IMR-90 (cell line): ENCODE data around the gene PTPN7. TPM values are rescaled to one million over a fixed set of nuclear protein-coding genes. Genes with fewer than 3 reads are reported as not detected.

Source experiments
- ATAC-seq: fragments of 200-7000 bp; cut with Tn5 transposase; 2 replicates; pipeline ENCODE4 v1.9.1; 2020; ENCODE audit warnings: low read depth, mild to moderate bottlenecking, moderate library complexity
- BruUV-seq: library from RNA; stranded (reverse); fragments of 400-500 nt; replicated peaks from 2 replicates; lab custom pipeline; 2021; lab: Mats Ljungman, UMichigan
- CTCF ChIA-PET: fragments of 300-600 bp; formaldehyde crosslinking; extraction: SDS; loops from one replicate; lab custom pipeline; 2021; ENCODE audit warnings: antibody characterized with exemption; lab: Yijun Ruan, JAX
- POLR2A ChIA-PET: fragments of 300-600 bp; sonication (Branson Sonifier 250); formaldehyde crosslinking; loops from one replicate; lab custom pipeline; 2022; ENCODE audit warnings: antibody characterized with exemption; ENCODE audit not compliant: unreplicated experiment; lab: Charles Lee
- DNase-seq: peaks from one replicate; pipeline ENCODE4 v3.0.0; 2013
- H2AFZ ChIP-seq: replicated peaks from 2 replicates; pipeline ENCODE3; 2013; ENCODE audit warnings: low read length, mild to moderate bottlenecking; ENCODE audit not compliant: poor library complexity
- H2AK5ac ChIP-seq: 2 replicates; pipeline ENCODE4 v1.6.1; 2013; ENCODE audit warnings: low read depth, low read length, inconsistent platforms
- H2AK9ac ChIP-seq: replicated peaks from 2 replicates; pipeline ENCODE3; 2013; ENCODE audit warnings: mild to moderate bottlenecking, low read depth, low read length, moderate library complexity; ENCODE audit not compliant: poor library complexity
- H2BK120ac ChIP-seq: 2 replicates; pipeline ENCODE4 v1.6.1; 2013; ENCODE audit warnings: low read depth, low read length, inconsistent platforms
- H2BK15ac ChIP-seq: 3 replicates; pipeline ENCODE4 v1.6.1; 2013; ENCODE audit warnings: low read depth, low read length, inconsistent platforms
- H2BK20ac ChIP-seq: 2 replicates; pipeline ENCODE4 v1.6.1; 2013; ENCODE audit warnings: low read depth, mild to moderate bottlenecking, inconsistent platforms, low read length, moderate library complexity
- H2BK5ac ChIP-seq: 2 replicates; pipeline ENCODE4 v1.6.1; 2013; ENCODE audit warnings: mild to moderate bottlenecking, low read depth, low read length, inconsistent platforms; ENCODE audit not compliant: poor library complexity, severe bottlenecking
- H3K14ac ChIP-seq: replicated peaks from 2 replicates; pipeline ENCODE4 v1.6.1; 2013; ENCODE audit warnings: low read depth, low read length, inconsistent platforms
- H3K18ac ChIP-seq: 2 replicates; pipeline ENCODE4 v1.6.1; 2013; ENCODE audit warnings: low read depth, low read length, control low read depth
- H3K23ac ChIP-seq: 2 replicates; pipeline ENCODE4 v1.6.1; 2013; ENCODE audit warnings: low read depth, low read length, inconsistent platforms
- H3K27ac ChIP-seq: 2 replicates; pipeline ENCODE4 v1.5.1; 2013; ENCODE audit warnings: mild to moderate bottlenecking, control low read depth, low read length; ENCODE audit not compliant: insufficient read depth
- H3K27me3 ChIP-seq: 2 replicates; pipeline ENCODE4 v1.6.1; 2013; ENCODE audit warnings: low read length; ENCODE audit not compliant: control insufficient read depth, insufficient read depth
- H3K36me3 ChIP-seq: 2 replicates; pipeline ENCODE4 v1.6.1; 2013; ENCODE audit warnings: low read length, mixed read lengths; ENCODE audit not compliant: control insufficient read depth, insufficient read depth
- H3K4ac ChIP-seq: 2 replicates; pipeline ENCODE4 v1.6.1; 2013; ENCODE audit warnings: low read depth, low read length, inconsistent platforms
- H3K4me1 ChIP-seq: 2 replicates; pipeline ENCODE4 v1.6.1; 2013; ENCODE audit warnings: low read length, mixed read lengths; ENCODE audit not compliant: control insufficient read depth, insufficient read depth
- H3K4me2 ChIP-seq: 2 replicates; pipeline ENCODE4 v1.6.1; 2013; ENCODE audit warnings: low read depth, mild to moderate bottlenecking, control low read depth, low read length, moderate library complexity
- H3K4me3 ChIP-seq: 2 replicates; pipeline ENCODE4 v1.5.1; 2013; ENCODE audit warnings: low read depth, mild to moderate bottlenecking, control low read depth, low read length, moderate library complexity; ENCODE audit not compliant: insufficient read depth
- H3K56ac ChIP-seq: 2 replicates; pipeline ENCODE4 v1.6.1; 2013; ENCODE audit warnings: low read length, inconsistent platforms; ENCODE audit not compliant: insufficient read depth; ENCODE audit errors: extremely low read depth
- H3K79me1 ChIP-seq, 2 experiments: 2 replicates each; pipeline ENCODE4 v1.6.1; 2013; ENCODE audit warnings: low read length in 2 of 2, inconsistent platforms in 1 of 2, low read depth in 1 of 2
- H3K9ac ChIP-seq: 2 replicates; pipeline ENCODE4 v1.6.1; 2013; ENCODE audit warnings: low read depth, low read length, control low read depth
- H3K9me1 ChIP-seq: 2 replicates; pipeline ENCODE4 v1.6.1; 2013; ENCODE audit warnings: low read length, inconsistent platforms; ENCODE audit not compliant: insufficient read depth
- H3K9me3 ChIP-seq: 2 replicates; pipeline ENCODE4 v1.6.1; 2013; ENCODE audit warnings: low read length; ENCODE audit not compliant: control insufficient read depth, insufficient read depth
- H4K20me1 ChIP-seq: 2 replicates; pipeline ENCODE4 v1.6.1; 2013; ENCODE audit warnings: low read length, inconsistent platforms; ENCODE audit not compliant: insufficient read depth
- H4K5ac ChIP-seq: 2 replicates; pipeline ENCODE4 v1.6.1; 2013; ENCODE audit warnings: mild to moderate bottlenecking, low read depth, low read length, control low read depth
- H4K8ac ChIP-seq, 2 experiments: 2 replicates each; pipeline ENCODE4 v1.6.1; 2013; ENCODE audit warnings: low read depth in 2 of 2, low read length in 2 of 2, control low read depth in 1 of 2, inconsistent platforms in 1 of 2
- H4K91ac ChIP-seq: 2 replicates; pipeline ENCODE4 v1.6.1; 2013; ENCODE audit warnings: low read depth, low read length, inconsistent platforms; ENCODE audit not compliant: insufficient read depth
- CEBPB ChIP-seq: IDR thresholded peaks from 2 replicates; pipeline ENCODE4 v1.6.1; 2012; ENCODE audit warnings: low read depth, low read length, improper control_type of control experiment
- CHD1 ChIP-seq: IDR thresholded peaks from 2 replicates; pipeline ENCODE4 v1.6.1; 2012; ENCODE audit warnings: low read depth, low read length, improper control_type of control experiment
- CTCF ChIP-seq: conservative IDR thresholded peaks from 2 replicates; pipeline ENCODE4 v1.5.1; 2012; ENCODE audit warnings: mild to moderate bottlenecking, low read depth, low read length, improper control_type of control experiment
- ELK1 ChIP-seq: fragments of 150-350 bp; IDR thresholded peaks from 2 replicates; pipeline ENCODE4 v1.6.1; 2016; ENCODE audit warnings: low read depth, mild to moderate bottlenecking, low read length, moderate library complexity, borderline replicate concordance
- FOS ChIP-seq: fragments of 150-350 bp; IDR thresholded peaks from 2 replicates; pipeline ENCODE4 v1.6.1; 2016; ENCODE audit warnings: low read depth, low read length
- MAFK ChIP-seq: IDR thresholded peaks from 2 replicates; pipeline ENCODE4 v1.6.1; 2012; ENCODE audit warnings: low read depth, low read length, improper control_type of control experiment
- MAZ ChIP-seq: IDR thresholded peaks from 2 replicates; pipeline ENCODE4 v1.6.1; 2012; ENCODE audit warnings: low read depth, mild to moderate bottlenecking, low read length, improper control_type of control experiment, moderate library complexity, borderline replicate concordance
- MXI1 ChIP-seq: IDR thresholded peaks from 2 replicates; pipeline ENCODE4 v1.6.1; 2012; ENCODE audit warnings: low read depth, mild to moderate bottlenecking, low read length, moderate library complexity, borderline replicate concordance
- NFE2L2 ChIP-seq: fragments of 150-350 bp; IDR thresholded peaks from 2 replicates; pipeline ENCODE4 v1.6.1; 2016; ENCODE audit warnings: low read depth, mild to moderate bottlenecking, low read length
- POLR2A ChIP-seq: IDR thresholded peaks from 2 replicates; pipeline ENCODE4 v1.6.1; 2012; ENCODE audit warnings: mild to moderate bottlenecking, low read depth, low read length
- RAD21 ChIP-seq: IDR thresholded peaks from 2 replicates; pipeline ENCODE4 v1.6.1; 2012; ENCODE audit warnings: low read length, improper control_type of control experiment
- RCOR1 ChIP-seq: IDR thresholded peaks from 2 replicates; pipeline ENCODE4 v1.6.1; 2012; ENCODE audit warnings: mild to moderate bottlenecking, low read length, improper control_type of control experiment; ENCODE audit not compliant: insufficient replicate concordance
- RFX5 ChIP-seq: IDR thresholded peaks from 2 replicates; pipeline ENCODE4 v1.8.0; 2012; ENCODE audit warnings: low read depth, mild to moderate bottlenecking, low read length, moderate library complexity
- SMC3 ChIP-seq: fragments of 150-350 bp; IDR thresholded peaks from 2 replicates; pipeline ENCODE4 v1.6.1; 2016; ENCODE audit warnings: low read depth, mild to moderate bottlenecking, antibody characterized with exemption, low read length, moderate library complexity
- USF2 ChIP-seq: fragments of 150-350 bp; IDR thresholded peaks from 2 replicates; pipeline ENCODE4 v1.6.1; 2017; ENCODE audit warnings: mild to moderate bottlenecking, antibody characterized with exemption, low read length, low read depth
- WGBS, 2 experiments: methylation state at CpG; one replicate each; pipeline versions ENCODE4 v1.1.5 to v1.1.7; 2013; ENCODE audit warnings: missing lambda C conversion rate in 2 of 2; ENCODE audit not compliant: insufficient read length in 1 of 2; ENCODE audit errors: extremely low coverage in 2 of 2; 5-methylcytosine and 5-hydroxymethylcytosine counted together
- dilution Hi-C: fragments of 300-500 bp; cut with HindIII; formaldehyde crosslinking; loops from one replicate; pipeline ENCODE4 v1.14.3; 2018; ENCODE audit warnings: low sequenced_read_pairs; ENCODE audit not compliant: unreplicated experiment
- in situ Hi-C: fragments of 300-500 bp; cut with MboI; formaldehyde crosslinking; loops from 3 replicates; pipeline ENCODE4 v1.14.3; 2019; ENCODE audit warnings: low sequenced_read_pairs, inconsistent platforms, mixed read lengths
- intact Hi-C: fragments of 100-400 bp; cut with micrococcal nuclease; formaldehyde crosslinking; loops from 2 replicates; pipeline ENCODE4 v1.10.0; 2022
- polyA plus RNA-seq, 3 experiments: library from polyadenylated mRNA; depleted of rRNA; stranded (reverse); fragments of >200 nt; gene quantifications; 2 replicates each; pipeline ENCODE4 v1.2.3, GENCODE V29; 2012; ENCODE audit warnings: low replicate concordance in 1 of 3
- total RNA-seq: library from RNA; depleted of rRNA; stranded (reverse); fragments of >200 nt; gene quantifications from 2 replicates; pipeline ENCODE4 v1.2.3, GENCODE V29; 2012

The PTPN7 gene
- total and polyA plus RNA-seq, 2 of the 4 experiments (the other 2 are of a cell fraction): 0.05 TPM; not detected in 1

- no CpG with 5 or more reads among the region's 8 CpGs for WGBS, 2 experiments
- no peak overlapping the region for H3K9ac ChIP-seq
- no peak for ATAC-seq
- H3K56ac ChIP-seq: no peak overlapping the region
- no peak overlapping the region for H3K4me2 ChIP-seq
- no peaks in the 10 kb centered on the region; the same call in 1 of the 2 replicates for H3K9me3 ChIP-seq
- H3K79me1 ChIP-seq: no peaks in the 10 kb centered on the region
- no peak overlapping the region for H4K8ac ChIP-seq
- dilution Hi-C loops: no loop called here
- H3K4ac ChIP-seq: no peak overlapping the region
- no peak overlapping the region for H3K18ac ChIP-seq
- H3K27me3 ChIP-seq: peaks cover 67% of the 10 kb centered on the region
- ChIA-PET CTCF (interaction anchor here (1.6 kb wide), 1 partner anchor 11 kb away, joined by 5 read pairs; no protein-coding TSS in a partner anchor), POLR2A (no interaction called here)
- no peaks in the 10 kb centered on the region for H3K36me3 ChIP-seq
- no peak overlapping the region for H4K91ac ChIP-seq
- H3K23ac ChIP-seq: no peak overlapping the region
- H3K9me1 ChIP-seq: no peaks in the 10 kb centered on the region
- intact Hi-C loops: no loop called here
- H2BK5ac ChIP-seq: no peak overlapping the region
- H2BK15ac ChIP-seq: no peak overlapping the region
- H2BK20ac ChIP-seq: no peak overlapping the region
- H3K14ac ChIP-seq: no peak overlapping the region
- H2BK120ac ChIP-seq: no peak overlapping the region
- TF ChIP-seq POLR2A (no peak), ELK1 (no peak), MAFK (no peak), SMC3 (no peak), MAZ (no peak), CEBPB (no peak), CTCF (no peak), CHD1 (no peak), RAD21 (no peak), RCOR1 (no peak), MXI1 (no peak), NFE2L2 (no peak), RFX5 (no peak), FOS (no peak), USF2 (no peak)
- H3K27ac ChIP-seq: no peak overlapping the region
- no peak overlapping the region for H4K5ac ChIP-seq
- in situ Hi-C loops: loop anchor here (5.0 kb wide), 1 partner anchor 112 kb away; no protein-coding TSS in a partner anchor
- no peak overlapping the region for H2AK9ac ChIP-seq
- no peak overlapping the region for H2AFZ ChIP-seq
- no peaks in the 10 kb centered on the region for H4K20me1 ChIP-seq
- no peak overlapping the region for H3K4me3 ChIP-seq
- no peaks in the 10 kb centered on the region for H3K4me1 ChIP-seq
- no peak overlapping the region for H2AK5ac ChIP-seq
- no TSS peak for BruUV-seq
- DNase-seq: no peak
Measured at GRCh38 chr1:202200669-202201068, 40.3 kb upstream of the PTPN7 start.
